HL-60/S4 (cell line): ENCODE measurements around the gene FCHO2.
"Not testable (repeated sequence)": the region's sequence is repeated elsewhere in the genome, so short reads cannot be mapped to it uniquely, and the experiment has no call there.

Experiments used
- in situ Hi-C: fragments of 300-500 bp; cut with MboI; formaldehyde crosslinking; loops from 2 replicates; pipeline ENCODE4 v1.14.3; 2022; ENCODE audit warnings: low sequenced_read_pairs

Gene FCHO2

DNA sequence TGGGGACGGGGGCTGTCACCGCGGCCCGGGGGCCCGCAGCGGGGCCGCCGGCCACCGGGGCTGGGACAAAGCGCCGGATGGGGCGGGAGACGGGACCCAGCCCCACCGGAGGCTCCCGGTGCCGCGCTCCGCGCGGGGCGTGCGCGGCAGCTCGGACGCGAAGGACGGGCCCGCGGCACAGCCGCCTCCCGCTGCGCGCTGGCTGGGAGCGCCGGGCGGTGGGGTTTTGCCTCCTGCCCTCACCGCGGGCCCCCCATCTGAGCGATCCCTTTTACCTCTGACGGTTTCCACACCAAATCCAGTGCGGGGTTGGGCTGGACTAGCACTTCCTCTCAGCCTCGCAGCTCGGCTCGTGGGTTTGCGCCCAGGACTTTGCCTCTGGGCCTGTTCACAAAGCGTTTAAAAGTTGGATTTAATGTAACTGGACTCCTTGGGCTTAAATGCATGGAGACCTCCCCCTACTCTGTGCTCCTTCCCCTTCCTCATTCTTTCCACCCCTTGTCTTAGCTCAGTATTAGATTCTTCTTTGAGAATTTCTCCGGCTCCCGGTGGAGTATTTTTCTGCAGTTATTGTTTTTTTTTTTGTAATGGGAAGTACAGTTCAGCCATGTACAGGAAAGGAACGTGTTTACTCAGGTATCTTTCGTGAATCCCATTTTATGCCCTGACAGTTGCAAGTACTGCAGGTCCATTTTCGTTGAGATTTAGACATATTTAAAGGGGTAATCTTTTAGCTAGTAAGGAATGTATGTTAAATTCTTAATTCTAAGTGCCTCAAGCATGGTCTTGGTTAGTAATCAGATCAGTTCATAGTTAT lies 691 bp downstream of the FCHO2 start:
- in situ Hi-C loops, result no loop called here

- in situ Hi-C loops, result no loop called here
Measured at GRCh38 chr5:72957337-72957736, 1.5 kb downstream of the FCHO2 start.

DNA sequence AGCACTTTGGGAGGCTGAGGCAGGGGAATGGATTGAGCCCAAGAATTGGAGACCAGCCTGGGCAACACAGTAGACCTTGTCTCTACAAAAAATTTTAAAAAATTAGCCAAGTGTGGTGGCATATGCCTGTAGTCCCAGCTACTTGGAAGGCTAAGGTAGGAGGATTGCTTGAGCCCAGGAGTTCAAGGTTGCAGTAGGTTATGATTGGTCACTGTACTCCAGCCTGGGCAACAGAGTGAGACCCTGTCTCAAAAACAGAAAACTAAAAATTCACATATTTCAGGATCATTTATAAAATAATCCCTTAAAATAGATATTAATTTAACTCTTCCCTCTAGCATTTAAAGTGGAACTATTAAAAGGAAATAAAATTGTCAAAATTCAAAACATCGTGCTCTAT lies 3.4 kb downstream of the FCHO2 start:
- in situ Hi-C loops, result no loop called here

GRCh38 chr5:72974481-72974880 lies 18.6 kb downstream of the FCHO2 start:
- in situ Hi-C loops, result not testable (repeated sequence)

DNA sequence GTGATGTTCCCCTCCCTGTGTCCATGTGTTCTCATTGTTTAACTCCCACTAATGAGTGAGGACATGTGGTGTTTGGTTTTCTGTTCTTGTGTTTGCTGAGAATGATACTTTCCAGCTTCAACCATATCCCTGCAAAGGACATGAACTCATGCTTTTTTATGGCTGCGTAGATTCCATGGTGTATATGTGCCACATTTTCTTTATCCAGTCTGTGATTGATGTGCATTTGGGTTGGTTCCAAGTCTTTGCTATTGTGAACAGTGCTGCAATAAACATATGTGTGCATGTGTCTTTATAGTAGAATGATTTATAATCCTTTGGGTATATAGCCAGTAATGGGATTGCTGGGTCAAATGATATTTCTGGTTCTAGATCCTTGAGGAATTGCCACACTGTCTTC lies 21.0 kb downstream of the FCHO2 start:
- in situ Hi-C loops, result not testable (repeated sequence)

DNA sequence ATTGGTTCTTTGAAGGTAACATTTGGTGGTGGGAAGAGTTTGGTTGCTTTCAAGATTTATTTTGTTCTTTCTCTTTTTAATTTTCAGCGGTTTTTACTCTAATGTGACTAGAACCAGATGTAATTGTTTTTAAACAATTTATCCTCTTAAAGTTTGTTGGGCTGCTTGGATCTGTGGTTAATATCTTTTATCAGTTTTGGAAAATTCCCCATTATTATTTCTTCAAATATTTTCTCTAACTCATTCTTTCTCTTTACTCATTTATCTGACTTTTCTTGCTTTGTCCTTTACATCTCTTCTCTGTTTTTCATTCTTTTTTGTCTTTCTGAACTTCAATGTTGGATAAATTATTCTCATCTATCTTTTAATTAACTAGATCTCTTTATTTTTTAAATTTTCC lies 29.9 kb downstream of the FCHO2 start:
- in situ Hi-C loops, result no loop called here

DNA sequence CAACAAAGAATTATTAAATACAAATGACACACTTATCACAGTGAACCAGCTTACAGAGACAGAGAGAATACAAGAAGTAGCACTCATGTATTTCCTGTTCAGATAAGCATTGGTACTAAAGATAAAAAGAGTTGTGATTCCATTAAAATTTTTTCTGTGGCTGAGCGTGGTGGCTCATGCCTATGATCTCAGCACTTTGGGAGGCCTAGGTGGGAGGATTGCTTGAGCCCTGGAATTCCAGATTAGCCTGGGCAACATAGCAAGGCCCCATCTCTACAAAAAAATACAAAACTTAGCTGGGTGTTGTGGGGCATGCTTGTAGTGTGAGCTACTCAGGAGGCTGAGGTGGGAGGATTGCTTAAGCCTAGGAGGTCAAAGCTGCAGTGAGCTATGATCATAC lies 32.9 kb downstream of the FCHO2 start:
- in situ Hi-C loops, result no loop called here

- in situ Hi-C loops, result no loop called here
Measured at GRCh38 chr5:72991394-72991793, 35.6 kb downstream of the FCHO2 start.

- in situ Hi-C loops, result no loop called here
Measured at GRCh38 chr5:72994578-72994977, 38.7 kb downstream of the FCHO2 start.

DNA sequence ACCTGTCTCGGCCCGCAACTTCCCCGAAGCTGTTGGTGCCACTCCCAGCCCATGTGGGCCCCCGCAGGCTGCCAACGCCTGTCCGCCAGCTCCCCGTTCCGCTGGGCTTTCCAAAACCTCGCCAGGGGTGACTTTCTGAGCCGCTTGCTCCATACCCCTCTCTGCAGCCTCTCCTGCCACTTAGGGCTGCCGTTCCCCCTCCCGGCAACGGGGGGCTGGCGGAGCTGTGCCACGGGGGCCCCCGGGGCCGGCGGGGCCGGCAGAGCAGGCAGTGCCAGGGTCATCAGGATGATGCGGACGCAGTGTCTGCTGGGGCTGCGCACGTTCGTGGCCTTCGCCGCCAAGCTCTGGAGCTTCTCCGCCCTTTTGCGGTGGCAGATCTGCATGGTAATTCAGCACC lies 40.8 kb downstream of the FCHO2 start:
- in situ Hi-C loops, result no loop called here

DNA sequence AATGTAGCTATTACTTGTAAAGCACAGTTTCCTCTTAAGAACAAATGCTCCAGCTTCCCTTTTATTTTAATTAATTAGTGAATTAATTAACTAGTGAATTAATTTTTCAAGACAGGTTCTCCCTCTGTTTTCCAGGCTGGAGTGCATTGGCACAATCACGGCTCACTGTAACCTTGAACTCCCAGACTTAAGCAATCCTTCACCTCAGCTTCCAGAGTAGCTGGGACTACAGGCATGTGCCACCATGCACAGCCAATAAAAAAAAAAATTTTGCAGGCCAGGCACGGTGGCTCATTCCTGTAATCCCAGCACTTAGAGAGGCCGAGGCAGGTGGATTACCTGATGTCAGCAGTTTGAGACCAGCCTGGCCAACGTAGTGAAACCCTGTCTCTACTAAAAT lies 44.1 kb downstream of the FCHO2 start:
- in situ Hi-C loops, result no loop called here

GRCh38 chr5:73005886-73006285 lies 50.0 kb downstream of the FCHO2 start:
- in situ Hi-C loops, result no loop called here

DNA sequence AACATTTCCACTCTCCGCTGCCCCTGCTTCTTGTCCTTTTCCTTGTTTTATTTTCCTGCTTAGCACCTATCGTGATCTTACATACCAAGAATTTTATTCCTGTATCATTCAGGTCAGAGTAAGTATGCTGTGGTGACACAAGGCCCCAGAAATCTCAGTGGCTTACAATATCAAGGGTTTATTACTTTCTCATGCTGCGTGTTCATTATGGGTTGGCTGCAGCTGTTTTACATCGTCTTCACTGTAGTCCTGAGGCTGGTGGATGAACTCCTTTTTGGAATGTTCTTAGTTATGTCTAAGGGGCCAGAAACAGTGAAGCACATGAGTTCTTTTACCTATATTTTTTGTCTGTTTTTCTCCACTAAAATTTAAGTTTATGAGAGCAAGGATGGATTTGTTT lies 51.2 kb downstream of the FCHO2 start:
- in situ Hi-C loops, result no loop called here

DNA sequence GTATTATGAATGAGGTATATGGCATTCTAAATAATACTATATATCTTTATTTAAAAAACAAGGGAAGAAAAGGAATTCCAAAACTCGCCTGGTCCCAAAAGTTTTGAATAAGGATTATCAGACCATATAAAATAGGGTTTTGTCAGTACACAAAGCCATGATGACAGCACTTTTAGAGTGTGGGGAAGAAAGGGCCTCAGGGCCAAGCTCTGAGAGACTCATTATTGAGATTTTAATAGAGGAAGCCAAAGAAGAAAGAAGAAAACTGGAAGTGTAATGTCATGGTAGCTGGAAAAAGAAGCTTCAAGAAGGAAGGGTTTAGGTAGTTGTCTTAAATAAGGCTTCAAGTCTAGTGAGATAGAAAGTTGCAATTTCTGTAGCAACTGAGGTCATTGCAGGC lies 53.0 kb downstream of the FCHO2 start:
- in situ Hi-C loops, result no loop called here

DNA sequence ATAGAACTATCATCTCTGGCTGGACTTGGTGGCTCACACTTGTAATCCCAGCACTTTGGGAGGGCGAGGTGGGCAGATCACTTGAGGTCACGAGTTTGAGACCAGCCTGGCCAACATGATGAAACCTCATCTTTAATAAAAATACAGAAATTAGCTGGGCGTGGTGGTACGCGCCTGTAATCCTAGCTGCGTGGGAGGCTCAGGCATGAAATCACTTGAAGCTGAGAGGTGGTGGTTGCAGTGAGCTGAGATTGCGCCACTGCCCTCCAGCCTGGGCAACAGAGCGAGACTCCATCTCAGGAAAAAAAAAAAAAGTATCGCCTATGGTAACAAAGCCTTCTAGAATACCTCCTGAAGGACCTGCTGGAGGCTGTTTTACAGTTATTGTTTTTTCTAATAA lies 55.8 kb downstream of the FCHO2 start:
- in situ Hi-C loops, result not testable (repeated sequence)

- in situ Hi-C loops, result no loop called here
Measured at GRCh38 chr5:73018892-73019291, 63.1 kb downstream of the FCHO2 start.

- in situ Hi-C loops, result no loop called here
Measured at GRCh38 chr5:73019766-73020165, 63.9 kb downstream of the FCHO2 start.

DNA sequence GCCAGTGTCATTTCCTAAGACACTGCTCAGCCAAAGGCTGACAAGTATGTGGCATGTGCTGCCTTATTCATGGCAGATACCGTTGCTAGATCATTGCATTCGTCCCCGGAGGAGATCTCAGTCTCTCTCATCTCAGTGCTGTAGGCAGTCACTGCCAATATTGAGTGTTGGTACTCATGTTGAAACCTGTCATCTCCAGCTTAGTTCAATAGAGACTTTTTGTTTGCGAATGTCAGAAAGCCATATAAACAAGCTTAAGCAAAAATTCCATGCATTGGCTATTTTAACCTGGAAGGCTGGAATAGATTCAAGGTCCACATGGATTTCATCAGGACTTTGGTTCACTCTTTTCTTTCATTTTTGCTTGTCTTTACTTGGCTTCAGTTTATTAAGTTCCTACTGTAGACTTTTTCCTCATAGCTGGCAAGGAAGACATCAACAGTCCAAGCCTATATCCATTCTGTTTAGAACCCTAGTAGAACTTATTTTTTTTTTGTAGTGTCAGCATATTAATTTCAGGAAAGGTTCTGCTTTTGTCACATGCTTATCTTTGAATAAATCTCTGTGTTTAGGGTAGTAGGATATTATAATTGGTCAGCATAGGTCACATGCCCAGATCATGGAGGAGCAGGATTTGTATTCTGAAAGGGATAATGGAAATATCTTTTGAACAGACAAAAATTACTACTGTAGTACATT lies 66.8 kb downstream of the FCHO2 start:
- in situ Hi-C loops, result no loop called here

DNA sequence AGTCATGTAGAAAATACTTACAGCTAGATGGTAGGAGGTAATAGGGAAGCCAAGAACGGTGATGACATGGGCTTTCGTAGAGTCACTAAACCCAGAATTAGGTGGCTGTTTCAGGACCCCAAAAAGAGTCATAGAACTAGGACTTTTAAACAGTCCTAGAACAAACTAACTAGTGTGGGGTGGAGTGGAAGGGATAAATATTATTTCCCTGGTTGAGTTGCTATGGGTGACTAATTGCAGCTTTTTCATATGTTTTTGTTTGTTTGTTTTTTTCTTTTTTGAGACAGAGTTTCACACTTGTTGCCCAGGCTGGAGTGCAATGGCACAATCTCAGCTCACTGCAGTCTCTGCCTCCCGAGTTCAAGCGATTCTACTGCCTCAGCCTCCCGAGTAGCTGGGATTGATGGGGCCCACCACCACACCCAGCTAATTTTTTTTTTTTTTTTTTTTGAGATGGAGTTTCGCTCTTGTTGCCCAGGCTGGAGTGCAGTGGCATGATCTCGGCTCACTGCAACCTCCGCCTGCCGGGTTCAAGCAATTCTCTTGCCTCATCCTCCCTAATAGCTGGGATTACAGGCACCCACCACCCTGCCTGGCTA lies 69.2 kb downstream of the FCHO2 start:
- in situ Hi-C loops, result not testable (repeated sequence)

DNA sequence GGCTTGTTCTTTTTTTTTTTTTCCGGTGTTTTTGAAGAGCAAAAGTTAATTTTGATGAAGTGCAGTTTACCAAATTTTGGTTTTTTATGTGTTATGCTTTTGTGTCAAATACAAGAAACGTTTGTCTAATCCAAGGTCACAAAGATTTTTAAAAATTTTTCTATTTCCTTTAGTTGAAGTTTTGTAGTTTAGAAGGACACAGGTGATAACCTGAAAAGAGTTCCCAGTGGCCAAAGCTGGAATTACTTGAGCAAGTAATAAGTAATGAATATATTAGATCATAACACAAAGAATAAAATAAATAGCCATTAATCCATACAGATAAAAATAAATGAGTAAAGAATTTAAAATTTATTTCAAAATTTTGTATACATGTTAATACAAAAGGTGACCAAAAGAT lies 71.5 kb downstream of the FCHO2 start:
- in situ Hi-C loops, result no loop called here

DNA sequence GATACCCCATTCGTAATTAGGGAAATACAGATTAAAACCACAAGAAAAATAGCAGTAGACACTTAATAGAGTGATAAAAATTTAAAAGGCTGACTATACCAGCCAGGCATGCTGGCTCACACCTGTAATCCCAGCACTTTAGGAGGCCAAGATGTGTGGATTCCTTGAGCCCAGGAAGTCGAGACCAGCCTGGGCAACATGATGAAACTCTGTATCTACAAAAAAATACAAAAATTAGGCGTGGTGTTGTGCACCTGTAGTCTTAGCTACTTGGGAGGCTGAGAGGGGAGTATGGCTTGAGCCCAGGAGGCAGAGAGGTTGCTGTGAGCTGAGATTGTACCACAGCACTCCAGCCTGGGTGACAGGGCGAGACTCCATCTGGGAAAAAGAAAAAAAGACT lies 72.0 kb downstream of the FCHO2 start:
- in situ Hi-C loops, result no loop called here

- in situ Hi-C loops, result no loop called here
Measured at GRCh38 chr5:73028991-73029595, 73.3 kb downstream of the FCHO2 start.
